T-helper 9 cell (primary cell): ENCODE measurements around the gene CKAP4.

ENCODE experiments used
- DNase-seq: peaks from one replicate; pipeline ENCODE4 v3.0.0-alpha.2; 2020

Gene CKAP4

GRCh38 chr12:106239241-106239950, 8.4 kb downstream of the CKAP4 start:
- DNase-seq = no peak

GRCh38 chr12:106238146-106238545, 9.7 kb downstream of the CKAP4 start:
- DNase-seq = no peak

GRCh38 chr12:106235770-106236169, 12.1 kb downstream of the CKAP4 start:
- DNase-seq = no peak

GRCh38 chr12:106234449-106234848, 13.4 kb downstream of the CKAP4 start:
- no peak for DNase-seq

- no peak for DNase-seq
These were observed 14.8 kb downstream of the CKAP4 start for GRCh38 chr12:106233011-106233410.

GRCh38 chr12:106229036-106229591, 18.7 kb downstream of the CKAP4 start:
- no peak for DNase-seq

- no peak for DNase-seq
These were observed 19.5 kb downstream of the CKAP4 start for GRCh38 chr12:106228320-106228710.

GRCh38 chr12:106227641-106228319, 20.0 kb downstream of the CKAP4 start:
- DNase-seq = peak; percentile 43

- DNase-seq = no peak
These were observed 20.8 kb downstream of the CKAP4 start for GRCh38 chr12:106226884-106227640.

GRCh38 chr12:106224355-106224706, 23.5 kb downstream of the CKAP4 start:
- DNase-seq = no peak

GRCh38 chr12:106223485-106224354, 24.1 kb downstream of the CKAP4 start:
- DNase-seq = peak; percentile 63

GRCh38 chr12:106220536-106220935, 27.3 kb downstream of the CKAP4 start:
- no peak for DNase-seq

- DNase-seq = no peak
These were observed 28.8 kb downstream of the CKAP4 start for GRCh38 chr12:106219043-106219442.

- no peak for DNase-seq
These were observed 30.1 kb downstream of the CKAP4 start for GRCh38 chr12:106217706-106218105.

- no peak for DNase-seq
These were observed 33.2 kb downstream of the CKAP4 start for GRCh38 chr12:106214571-106214970.

GRCh38 chr12:106213662-106214061, 34.2 kb downstream of the CKAP4 start:
- no peak for DNase-seq

- DNase-seq = no peak
These were observed 35.8 kb downstream of the CKAP4 start for GRCh38 chr12:106211973-106212372.

- no peak for DNase-seq
These were observed 42.4 kb downstream of the CKAP4 start for GRCh38 chr12:106205208-106206069.

- DNase-seq = no peak
These were observed 43.5 kb downstream of the CKAP4 start for GRCh38 chr12:106204312-106204711.

- DNase-seq = no peak
These were observed 49.8 kb downstream of the CKAP4 start for GRCh38 chr12:106197906-106198623.

- no peak for DNase-seq
These were observed 52.2 kb downstream of the CKAP4 start for GRCh38 chr12:106195621-106196027.
